HG03108 (cell line): ENCODE data around the gene CCL14.
"Not testable (repeated sequence)": the region's sequence is repeated elsewhere in the genome, so short reads cannot be mapped to it uniquely, and the experiment has no call there.

ENCODE experiments used
- ATAC-seq: cut with Tn5 transposase; IDR thresholded peaks from one replicate; pipeline ENCODE4 v1.9.1; 2021; ENCODE audit warnings: moderate library complexity; ENCODE audit not compliant: unreplicated experiment

Gene CCL14

GRCh38 chr17:35995346-35995745 lies 8.8 kb upstream of the CCL14 start:
- ATAC-seq = not testable (repeated sequence)

- ATAC-seq = no peak
These were observed 4.5 kb upstream of the CCL14 start for GRCh38 chr17:35991075-35991474.

GRCh38 chr17:35988164-35988563 lies 1.6 kb upstream of the CCL14 start:
- no peak for ATAC-seq

- ATAC-seq = no peak
These were observed 2.4 kb downstream of the CCL14 start for GRCh38 chr17:35984140-35984539.

- no peak for ATAC-seq
These were observed 3.9 kb downstream of the CCL14 start for GRCh38 chr17:35982409-35983191.

GRCh38 chr17:35981908-35982330 lies 4.6 kb downstream of the CCL14 start:
- ATAC-seq = no peak

GRCh38 chr17:35981246-35981645 lies 5.3 kb downstream of the CCL14 start, which contains the start of gene CCL16:
Gene CCL16 (minus strand): TSS chr17:35981497. CDS start chr17:35981420, 77 bp downstream.
- ATAC-seq = no peak

- ATAC-seq = no peak
These were observed 8.2 kb downstream of the CCL14 start for GRCh38 chr17:35978346-35978745.

- no peak for ATAC-seq
These were observed 9.0 kb downstream of the CCL14 start for GRCh38 chr17:35977509-35977908.

- no peak for ATAC-seq
These were observed 12.9 kb downstream of the CCL14 start for GRCh38 chr17:35973333-35974260.

- ATAC-seq = no peak
These were observed 13.6 kb downstream of the CCL14 start for GRCh38 chr17:35972945-35973332.

- no peak for ATAC-seq
These were observed 14.0 kb downstream of the CCL14 start for GRCh38 chr17:35972535-35972934.

- no peak for ATAC-seq
These were observed 14.5 kb downstream of the CCL14 start for GRCh38 chr17:35972066-35972465.

- ATAC-seq = no peak
These were observed 16.8 kb downstream of the CCL14 start for GRCh38 chr17:35969558-35970380.

GRCh38 chr17:35968520-35969054 lies 17.9 kb downstream of the CCL14 start:
- ATAC-seq = no peak

- no peak for ATAC-seq
These were observed 21.3 kb downstream of the CCL14 start for GRCh38 chr17:35965272-35965671.

- no peak for ATAC-seq
These were observed 22.9 kb downstream of the CCL14 start for GRCh38 chr17:35963663-35964062.

- ATAC-seq = no peak
These were observed 32.8 kb downstream of the CCL14 start for GRCh38 chr17:35953720-35954119.

GRCh38 chr17:35949401-35949800 lies 37.1 kb downstream of the CCL14 start:
- ATAC-seq = no peak

GRCh38 chr17:35948092-35948491 lies 38.4 kb downstream of the CCL14 start:
- no peak for ATAC-seq

- ATAC-seq = no peak
These were observed 39.4 kb downstream of the CCL14 start for GRCh38 chr17:35947156-35947585.
